ENCODE measurements around the gene PRSS27.
"Not testable (repeated sequence)": the region's sequence is repeated elsewhere in the genome, so short reads cannot be mapped to it uniquely, and the experiment has no call there.

PRSS27 gene

DNA sequence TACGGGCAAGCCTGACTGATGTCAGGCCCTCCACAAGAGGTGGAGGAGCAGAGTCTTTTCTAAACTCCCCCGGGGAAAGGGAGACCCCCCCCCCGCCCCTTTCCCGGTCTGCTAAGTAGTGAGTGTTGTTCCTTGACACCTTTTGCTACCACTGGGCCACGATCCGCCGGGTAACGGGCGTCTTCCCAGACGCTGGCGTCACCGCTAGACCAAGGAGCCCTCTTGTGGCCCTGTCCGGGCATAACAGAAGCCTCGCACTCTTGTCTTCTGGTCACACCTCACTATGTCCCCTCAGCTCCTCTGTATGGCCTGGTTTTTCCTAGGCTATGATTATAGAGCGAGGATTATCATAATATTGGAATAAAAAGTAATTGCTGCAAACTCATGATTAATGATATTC is 50.0 kb downstream of the PRSS27 start:
- not testable (repeated sequence) for DNase-seq

DNA sequence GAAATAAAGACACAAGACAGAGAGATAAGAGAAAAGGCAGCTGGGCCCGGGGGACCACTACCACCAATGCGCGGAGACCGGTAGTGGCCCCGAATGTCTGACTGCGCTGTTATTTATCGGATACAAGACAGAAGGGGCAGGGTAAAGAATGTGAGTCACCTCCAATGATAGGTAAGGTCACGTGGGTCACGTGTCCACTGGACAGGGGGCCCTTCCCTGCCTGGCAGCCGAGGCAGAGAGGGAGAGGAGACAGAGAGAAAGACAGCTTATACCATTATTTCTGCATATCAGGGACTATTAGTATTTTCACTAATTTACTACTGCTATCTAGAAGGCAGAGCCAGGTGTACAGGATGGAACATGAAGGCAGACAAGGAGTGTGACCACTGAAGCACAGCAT is 50.4 kb downstream of the PRSS27 start:
- not testable (repeated sequence) for DNase-seq

- not testable (repeated sequence) for DNase-seq
Observed at GRCh38 chr16:2666671-2667070, 53.4 kb downstream of the PRSS27 start.

- DNase-seq: no peak
Observed at GRCh38 chr16:2664574-2664982, 55.4 kb downstream of the PRSS27 start.

GRCh38 chr16:2663553-2664546 is 56.2 kb downstream of the PRSS27 start:
- no peak for DNase-seq
